Large intestine (tissue), 3 donors: ENCODE results near the gene KDM2B. TPM values are rescaled to one million over a fixed set of nuclear protein-coding genes. Genes with fewer than 3 reads are reported as not detected.

Experiments
- DNase-seq, 2 donors: peaks; one replicate each; pipeline versions ENCODE4 v3.0.0 to v3.0.0-alpha.2; 2013
- H3K27ac ChIP-seq: one replicate; pipeline ENCODE4 v1.5.1; 2013; ENCODE audit warnings: low read length
- H3K27me3 ChIP-seq: 2 replicates; pipeline ENCODE4 v1.6.1; 2013; ENCODE audit warnings: low read length; ENCODE audit not compliant: control insufficient read depth, insufficient read depth
- H3K36me3 ChIP-seq: 2 replicates; pipeline ENCODE4 v1.6.1; 2013; ENCODE audit warnings: low read length; ENCODE audit not compliant: control insufficient read depth, insufficient read depth
- H3K4me1 ChIP-seq: one replicate; pipeline ENCODE4 v1.6.1; 2013; ENCODE audit warnings: low read length; ENCODE audit not compliant: control insufficient read depth, insufficient read depth
- H3K4me3 ChIP-seq: one replicate; pipeline ENCODE4 v1.5.1; 2013; ENCODE audit warnings: low read length
- H3K9me3 ChIP-seq: one replicate; pipeline ENCODE4 v1.6.1; 2013; ENCODE audit warnings: mild to moderate bottlenecking, low read depth, low read length, moderate library complexity; ENCODE audit not compliant: control insufficient read depth
- WGBS: methylation state at CpG from one replicate; pipeline ENCODE4 v1.1.5; 2013; ENCODE audit warnings: low lambda C conversion rate; ENCODE audit not compliant: insufficient coverage; 5-methylcytosine and 5-hydroxymethylcytosine counted together
- polyA plus RNA-seq: library from polyadenylated mRNA; unstranded; fragments of 120-200 nt; gene quantifications from one replicate; pipeline ENCODE4 v1.2.1, GENCODE V29; 2013

Gene KDM2B
- polyA plus RNA-seq, 1 donor, result 22.3 TPM

GRCh38 chr12:121525411-121525810, 55.4 kb downstream of the KDM2B start:
- peaks cover 27% of the 10 kb centered on the region for H3K36me3 ChIP-seq
- no peak overlapping the region for H3K27ac ChIP-seq
- no peaks in the 10 kb centered on the region for H3K27me3 ChIP-seq
- DNase-seq, result no peak
- no peak overlapping the region for H3K4me3 ChIP-seq
- H3K4me1 ChIP-seq, result peaks cover 6% of the 10 kb centered on the region
- no peaks in the 10 kb centered on the region for H3K9me3 ChIP-seq
- no CpG with 5 or more reads among the region's 8 CpGs for WGBS

GRCh38 chr12:121524196-121524916, 56.5 kb downstream of the KDM2B start:
- Histone ChIP-seq H3K27ac (no peak overlapping the region), H3K4me1 (peaks cover 6% of the 10 kb centered on the region), H3K36me3 (peaks cover 29% of the 10 kb centered on the region), H3K9me3 (no peaks in the 10 kb centered on the region), H3K27me3 (no peaks in the 10 kb centered on the region), H3K4me3 (no peak overlapping the region)
- DNase-seq, result no peak
- WGBS, result no CpG with 5 or more reads among the region's 16 CpGs

- H3K4me3 ChIP-seq, result no peak overlapping the region
- H3K27ac ChIP-seq, result no peak overlapping the region
- no peaks in the 10 kb centered on the region for H3K27me3 ChIP-seq
- WGBS, result no CpG with 5 or more reads among the region's 16 CpGs
- H3K9me3 ChIP-seq, result no peaks in the 10 kb centered on the region
- peaks cover 32% of the 10 kb centered on the region for H3K36me3 ChIP-seq
- no peak for DNase-seq
- peaks cover 6% of the 10 kb centered on the region for H3K4me1 ChIP-seq
Observed at GRCh38 chr12:121523741-121524140, 57.1 kb downstream of the KDM2B start.

- Histone ChIP-seq H3K9me3 (no peaks in the 10 kb centered on the region), H3K4me3 (no peak overlapping the region), H3K4me1 (peaks cover 6% of the 10 kb centered on the region), H3K36me3 (peaks cover 34% of the 10 kb centered on the region), H3K27me3 (no peaks in the 10 kb centered on the region), H3K27ac (no peak overlapping the region)
- no peak for DNase-seq
- no CpG with 5 or more reads among the region's 11 CpGs for WGBS
Observed at GRCh38 chr12:121522971-121523370, 57.9 kb downstream of the KDM2B start.

- H3K4me1 ChIP-seq, result peaks cover 6% of the 10 kb centered on the region
- H3K27ac ChIP-seq, result no peak overlapping the region
- no peaks in the 10 kb centered on the region for H3K9me3 ChIP-seq
- no peak overlapping the region for H3K4me3 ChIP-seq
- peaks cover 30% of the 10 kb centered on the region for H3K36me3 ChIP-seq
- no peak for DNase-seq
- WGBS, result no CpG with 5 or more reads among the region's 20 CpGs
- H3K27me3 ChIP-seq, result no peaks in the 10 kb centered on the region
Observed at GRCh38 chr12:121520586-121521086, 60.2 kb downstream of the KDM2B start.

- H3K27ac ChIP-seq, result no peak overlapping the region
- no CpG with 5 or more reads among the region's 13 CpGs for WGBS
- no peak overlapping the region for H3K4me3 ChIP-seq
- peaks cover 6% of the 10 kb centered on the region for H3K4me1 ChIP-seq
- no peaks in the 10 kb centered on the region for H3K9me3 ChIP-seq
- H3K36me3 ChIP-seq, result peaks cover 30% of the 10 kb centered on the region
- H3K27me3 ChIP-seq, result no peaks in the 10 kb centered on the region
- no peak for DNase-seq
Observed at GRCh38 chr12:121520119-121520518, 60.7 kb downstream of the KDM2B start.

GRCh38 chr12:121519227-121519626, 61.6 kb downstream of the KDM2B start:
- H3K9me3 ChIP-seq, result no peaks in the 10 kb centered on the region
- no peak overlapping the region for H3K27ac ChIP-seq
- no peak for DNase-seq
- no peaks in the 10 kb centered on the region for H3K27me3 ChIP-seq
- peaks cover 4% of the 10 kb centered on the region for H3K4me1 ChIP-seq
- peaks cover 29% of the 10 kb centered on the region for H3K36me3 ChIP-seq
- no peak overlapping the region for H3K4me3 ChIP-seq

GRCh38 chr12:121518656-121519055, 62.2 kb downstream of the KDM2B start:
- H3K9me3 ChIP-seq, result no peaks in the 10 kb centered on the region
- DNase-seq, result no peak
- WGBS, result no CpG with 5 or more reads among the region's 10 CpGs
- no peaks in the 10 kb centered on the region for H3K4me1 ChIP-seq
- H3K27ac ChIP-seq, result no peak overlapping the region
- no peak overlapping the region for H3K4me3 ChIP-seq
- peaks cover 26% of the 10 kb centered on the region for H3K36me3 ChIP-seq
- no peaks in the 10 kb centered on the region for H3K27me3 ChIP-seq

GRCh38 chr12:121516437-121517011, 64.3 kb downstream of the KDM2B start:
- Histone ChIP-seq H3K4me3 (no peak overlapping the region), H3K4me1 (no peaks in the 10 kb centered on the region), H3K36me3 (peaks cover 42% of the 10 kb centered on the region), H3K27ac (no peak overlapping the region), H3K27me3 (no peaks in the 10 kb centered on the region), H3K9me3 (no peaks in the 10 kb centered on the region)
- WGBS, result 100% methylated on average over 1 of the region's 10 CpGs
- DNase-seq, result no peak

- Histone ChIP-seq H3K4me3 (no peak overlapping the region), H3K27me3 (no peaks in the 10 kb centered on the region), H3K27ac (no peak overlapping the region), H3K36me3 (peaks cover 37% of the 10 kb centered on the region), H3K4me1 (no peaks in the 10 kb centered on the region), H3K9me3 (no peaks in the 10 kb centered on the region)
- DNase-seq, result no peak
- WGBS, result no CpG with 5 or more reads among the region's 7 CpGs
Observed at GRCh38 chr12:121515615-121516014, 65.2 kb downstream of the KDM2B start.
